Neural progenitor cell (in vitro differentiated cells): ENCODE data around the gene LRRC74A. TPM values are rescaled to one million over a fixed set of nuclear protein-coding genes. Genes with fewer than 3 reads are reported as not detected.

Experiments used
- DNase-seq: peaks from one replicate; pipeline ENCODE4 v3.0.0-alpha.2; 2016; ENCODE audit warnings: low spot score
- H2AFZ ChIP-seq: fragments of 200-600 bp; sonication (generic); replicated peaks from 2 replicates; pipeline ENCODE4 v1.6.1; 2016; ENCODE audit warnings: antibody characterized with exemption
- H3F3A ChIP-seq: fragments of 200-600 bp; sonication (generic); 2 replicates; pipeline ENCODE4 v1.6.1; 2016; ENCODE audit warnings: antibody characterized with exemption, low read depth
- H3K27ac ChIP-seq: fragments of 200-600 bp; sonication (generic); 2 replicates; pipeline ENCODE4 v1.5.1; 2016; ENCODE audit warnings: mild to moderate bottlenecking
- H3K27me3 ChIP-seq: fragments of 200-600 bp; sonication (generic); 2 replicates; pipeline ENCODE4 v1.6.1; 2016; ENCODE audit warnings: mild to moderate bottlenecking, moderate library complexity
- H3K36me3 ChIP-seq: fragments of 200-600 bp; sonication (generic); 2 replicates; pipeline ENCODE4 v1.5.1; 2016
- H3K4me1 ChIP-seq: fragments of 200-600 bp; sonication (generic); 2 replicates; pipeline ENCODE4 v1.6.1; 2016; ENCODE audit warnings: mixed run types
- H3K4me2 ChIP-seq: fragments of 200-600 bp; sonication (generic); 2 replicates; pipeline ENCODE4 v1.6.1; 2016
- H3K4me3 ChIP-seq: fragments of 200-600 bp; sonication (generic); 2 replicates; pipeline ENCODE4 v1.5.1; 2016
- H3K79me2 ChIP-seq: fragments of 200-600 bp; sonication (generic); 2 replicates; pipeline ENCODE4 v1.6.1; 2016; ENCODE audit warnings: low read depth
- H3K9ac ChIP-seq: fragments of 200-600 bp; sonication (generic); 2 replicates; pipeline ENCODE4 v1.6.1; 2016
- H3K9me3 ChIP-seq: fragments of 200-600 bp; sonication (generic); 2 replicates; pipeline ENCODE4 v1.5.1; 2016; ENCODE audit warnings: low read depth
- H4K20me1 ChIP-seq: fragments of 200-600 bp; sonication (generic); 2 replicates; pipeline ENCODE4 v1.6.1; 2016; ENCODE audit warnings: low read depth
- H3K27ac Mint-ChIP-seq: 3 replicates; pipeline ENCODE4 v1.8.0; 2021; ENCODE audit warnings: mixed read lengths
- H3K27me3 Mint-ChIP-seq: 2 replicates; pipeline ENCODE4 v1.8.0; 2022; ENCODE audit warnings: low read depth, mild to moderate bottlenecking, inconsistent platforms, moderate library complexity, mixed read lengths; ENCODE audit not compliant: insufficient read depth
- H3K36me3 Mint-ChIP-seq: 3 replicates; pipeline ENCODE4 v1.8.0; 2021; ENCODE audit warnings: mixed read lengths
- H3K4me1 Mint-ChIP-seq: 3 replicates; pipeline ENCODE4 v1.8.0; 2021; ENCODE audit warnings: mixed read lengths
- H3K4me3 Mint-ChIP-seq: 3 replicates; pipeline ENCODE4 v1.8.0; 2021; ENCODE audit warnings: mild to moderate bottlenecking, moderate library complexity, mixed read lengths
- H3K9me3 Mint-ChIP-seq: 3 replicates; pipeline ENCODE4 v1.8.0; 2020; ENCODE audit warnings: mixed read lengths
- EZH2 ChIP-seq: fragments of 200-600 bp; sonication (generic); IDR thresholded peaks from 2 replicates; pipeline ENCODE4 v1.6.1; 2017; ENCODE audit warnings: antibody characterized with exemption, mild to moderate bottlenecking, moderate library complexity
- EZH2phosphoT487 ChIP-seq: fragments of 200-600 bp; sonication (generic); IDR thresholded peaks from 2 replicates; pipeline ENCODE4 v1.6.1; 2017; ENCODE audit warnings: antibody characterized with exemption
- total RNA-seq: library from RNA; depleted of rRNA; stranded (reverse); fragments of >200 nt; gene quantifications from 2 replicates; pipeline ENCODE4 v1.2.3, GENCODE V29; 2015; ENCODE audit warnings: low replicate concordance
- TF ChIP-seq, protein P1 (sequence below): fragments of 200-600 bp; sonication (generic); IDR thresholded peaks from 2 replicates; pipeline ENCODE4 v1.5.1; 2017; ENCODE audit warnings: antibody characterized with exemption, mild to moderate bottlenecking

The LRRC74A gene
- total RNA-seq, 1 donor from 2014 or later, result not detected

DNA sequence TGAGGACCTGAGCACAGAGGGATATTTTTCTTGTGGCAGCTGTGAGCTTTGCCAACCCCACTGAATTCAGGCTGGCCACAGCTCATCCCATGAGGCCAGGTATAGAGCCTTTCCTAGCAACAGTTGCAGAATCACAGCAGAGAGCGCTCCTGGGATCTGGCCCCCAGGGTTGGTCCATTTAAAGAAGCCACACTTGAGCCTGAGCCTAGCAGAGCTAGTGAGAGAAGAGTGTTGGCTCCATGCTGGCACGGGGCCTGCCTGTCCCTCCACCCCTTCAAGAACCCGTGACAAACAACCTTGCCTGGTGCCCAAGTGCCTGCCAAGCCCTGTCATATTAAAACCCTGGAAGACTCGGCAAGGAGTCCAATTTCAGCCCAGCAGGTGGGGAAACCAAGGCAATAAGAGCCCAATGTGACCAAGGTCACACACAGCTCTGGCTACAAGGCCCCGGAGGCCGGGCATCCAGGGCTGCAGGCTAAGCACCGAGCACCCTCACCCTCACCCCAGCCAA is 91.6 kb downstream of the LRRC74A start:
- DNase-seq, result no peak
- H3K9me3 ChIP-seq, result no peaks in the 10 kb centered on the region
- no peak for TF ChIP-seq EZH2phosphoT487
- TF ChIP-seq EZH2, result no peak
- TF ChIP-seq, protein P1, sequence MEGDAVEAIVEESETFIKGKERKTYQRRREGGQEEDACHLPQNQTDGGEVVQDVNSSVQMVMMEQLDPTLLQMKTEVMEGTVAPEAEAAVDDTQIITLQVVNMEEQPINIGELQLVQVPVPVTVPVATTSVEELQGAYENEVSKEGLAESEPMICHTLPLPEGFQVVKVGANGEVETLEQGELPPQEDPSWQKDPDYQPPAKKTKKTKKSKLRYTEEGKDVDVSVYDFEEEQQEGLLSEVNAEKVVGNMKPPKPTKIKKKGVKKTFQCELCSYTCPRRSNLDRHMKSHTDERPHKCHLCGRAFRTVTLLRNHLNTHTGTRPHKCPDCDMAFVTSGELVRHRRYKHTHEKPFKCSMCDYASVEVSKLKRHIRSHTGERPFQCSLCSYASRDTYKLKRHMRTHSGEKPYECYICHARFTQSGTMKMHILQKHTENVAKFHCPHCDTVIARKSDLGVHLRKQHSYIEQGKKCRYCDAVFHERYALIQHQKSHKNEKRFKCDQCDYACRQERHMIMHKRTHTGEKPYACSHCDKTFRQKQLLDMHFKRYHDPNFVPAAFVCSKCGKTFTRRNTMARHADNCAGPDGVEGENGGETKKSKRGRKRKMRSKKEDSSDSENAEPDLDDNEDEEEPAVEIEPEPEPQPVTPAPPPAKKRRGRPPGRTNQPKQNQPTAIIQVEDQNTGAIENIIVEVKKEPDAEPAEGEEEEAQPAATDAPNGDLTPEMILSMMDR, result no peak
- H3K27ac ChIP-seq, result no peak overlapping the region
- H3K27ac Mint-ChIP-seq, result peak overlapping the region; percentile 99
- peaks cover 20% of the 10 kb centered on the region for H3K27me3 Mint-ChIP-seq
- H3K79me2 ChIP-seq, result no peaks in the 10 kb centered on the region
- peaks cover 40% of the 10 kb centered on the region for H3K4me1 ChIP-seq
- H3K27me3 ChIP-seq, result no peaks in the 10 kb centered on the region
- H2AFZ ChIP-seq, result no peak overlapping the region
- no peak overlapping the region for H3K9ac ChIP-seq
- H3K4me1 Mint-ChIP-seq, result peaks cover 84% of the 10 kb centered on the region
- no peak overlapping the region for H3K4me3 ChIP-seq
- H3K36me3 ChIP-seq, result no peaks in the 10 kb centered on the region
- H3K9me3 Mint-ChIP-seq, result no peaks in the 10 kb centered on the region
- H3K36me3 Mint-ChIP-seq, result no peaks in the 10 kb centered on the region
- peak overlapping the region; percentile 53 for H3K4me3 Mint-ChIP-seq
- peaks cover 20% of the 10 kb centered on the region for H3F3A ChIP-seq
- H3K4me2 ChIP-seq, result peak overlapping the region; percentile 15
- no peaks in the 10 kb centered on the region for H4K20me1 ChIP-seq

DNA sequence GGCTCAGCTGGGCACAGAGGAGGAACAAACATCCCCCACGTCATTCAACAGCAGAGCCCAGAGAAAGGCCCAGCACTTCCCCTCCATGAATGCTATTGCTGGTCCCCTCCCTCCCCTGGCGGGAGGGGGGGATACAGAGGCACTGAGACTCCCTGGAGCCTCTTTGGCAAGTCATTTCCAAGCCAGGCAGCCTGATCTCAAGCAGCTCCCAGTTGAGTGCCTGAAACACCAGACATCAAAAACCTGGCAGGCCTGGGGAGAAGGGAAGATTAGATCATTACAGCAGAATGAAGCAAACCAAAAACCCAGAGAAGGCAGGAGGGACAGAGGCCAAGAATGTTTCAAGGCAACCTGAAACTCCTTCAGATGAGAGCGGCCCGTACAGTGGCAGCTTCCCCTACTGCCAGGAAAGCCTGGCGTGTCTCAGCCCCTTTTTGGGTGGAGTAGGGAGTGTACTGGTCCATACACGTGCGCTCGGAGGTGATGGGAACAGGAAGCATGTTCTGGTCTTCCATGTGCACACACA is 92.1 kb downstream of the LRRC74A start:
- Mint-ChIP-seq H3K4me3 (peak overlapping the region; percentile 75), H3K36me3 (no peaks in the 10 kb centered on the region), H3K4me1 (peaks cover 85% of the 10 kb centered on the region), H3K9me3 (no peaks in the 10 kb centered on the region), H3K27ac (peak overlapping the region; percentile 99), H3K27me3 (peaks cover 20% of the 10 kb centered on the region)
- peaks cover 25% of the 10 kb centered on the region for H3F3A ChIP-seq
- H4K20me1 ChIP-seq, result no peaks in the 10 kb centered on the region
- H2AFZ ChIP-seq, result peak overlapping the region; percentile 52
- no peak for DNase-seq
- H3K36me3 ChIP-seq, result no peaks in the 10 kb centered on the region
- H3K4me2 ChIP-seq, result peak overlapping the region; percentile 15
- H3K27me3 ChIP-seq, result no peaks in the 10 kb centered on the region
- TF ChIP-seq EZH2phosphoT487 (no peak), EZH2 (no peak)
- TF ChIP-seq, protein P1, result no peak
- no peaks in the 10 kb centered on the region for H3K9me3 ChIP-seq
- H3K27ac ChIP-seq, result no peak overlapping the region
- no peaks in the 10 kb centered on the region for H3K79me2 ChIP-seq
- no peak overlapping the region for H3K9ac ChIP-seq
- H3K4me1 ChIP-seq, result peaks cover 45% of the 10 kb centered on the region
- no peak overlapping the region for H3K4me3 ChIP-seq

DNA sequence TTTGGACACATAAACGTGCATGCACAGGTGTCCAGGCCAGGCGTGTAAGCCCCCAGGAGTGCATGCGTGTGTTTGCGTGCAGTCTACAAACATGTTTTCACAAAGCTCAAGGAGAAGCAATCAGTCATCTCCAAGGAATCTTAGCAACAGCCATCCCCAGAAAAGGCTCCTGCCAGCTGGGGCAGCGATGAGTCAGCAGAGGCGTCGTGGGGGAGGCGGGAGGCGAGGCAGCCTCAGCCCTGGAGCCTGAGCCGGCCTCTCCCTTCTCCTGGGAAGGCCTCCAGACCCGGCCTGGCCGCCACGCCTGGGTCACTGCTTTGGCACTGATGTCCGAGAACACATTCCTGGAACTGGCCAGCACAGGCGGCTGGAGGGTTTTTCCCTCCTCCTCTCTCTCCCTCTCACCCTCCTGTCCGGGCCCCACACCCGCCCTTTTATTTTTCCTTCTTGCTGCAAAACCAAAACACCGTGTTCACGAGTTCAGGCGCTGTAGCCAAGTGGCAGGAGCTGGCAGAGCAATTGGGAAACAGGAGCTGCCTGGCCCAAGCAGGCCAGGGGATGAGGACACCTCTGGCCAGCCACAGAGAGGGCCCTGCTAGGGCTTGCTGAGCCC is 92.7 kb downstream of the LRRC74A start:
- Mint-ChIP-seq H3K4me1 (peaks cover 86% of the 10 kb centered on the region), H3K27me3 (peaks cover 20% of the 10 kb centered on the region), H3K9me3 (no peaks in the 10 kb centered on the region), H3K27ac (peak overlapping the region; percentile 99), H3K36me3 (no peaks in the 10 kb centered on the region), H3K4me3 (peak overlapping the region; percentile 75)
- TF ChIP-seq, protein P1, result peak; percentile 18
- TF ChIP-seq EZH2, result no peak
- TF ChIP-seq EZH2phosphoT487, result no peak
- H3K4me3 ChIP-seq, result no peak overlapping the region
- H3K36me3 ChIP-seq, result no peaks in the 10 kb centered on the region
- peak overlapping the region; percentile 52 for H2AFZ ChIP-seq
- H3K27me3 ChIP-seq, result no peaks in the 10 kb centered on the region
- H3K27ac ChIP-seq, result no peak overlapping the region
- peaks cover 31% of the 10 kb centered on the region for H3F3A ChIP-seq
- peak; percentile 76 for DNase-seq
- H3K9me3 ChIP-seq, result no peaks in the 10 kb centered on the region
- H3K9ac ChIP-seq, result no peak overlapping the region
- H3K4me2 ChIP-seq, result peak overlapping the region; percentile 15
- H3K79me2 ChIP-seq, result no peaks in the 10 kb centered on the region
- H3K4me1 ChIP-seq, result peaks cover 51% of the 10 kb centered on the region
- no peaks in the 10 kb centered on the region for H4K20me1 ChIP-seq

Other genes with a start within 250 kb of the LRRC74A start
- 10.3 and 20.1 TPM in 2 replicates for gene VASH1, start 64.9 kb upstream of the LRRC74A start, total RNA-seq
- gene ANGEL1, start 13.5 kb upstream of the LRRC74A start, total RNA-seq, result 23.2 and 28.7 TPM in 2 replicates
- 4.8 and 14.9 TPM in 2 replicates for gene IRF2BPL, start 202.3 kb downstream of the LRRC74A start, total RNA-seq